ENCODE data around the gene FIGLA.

DNA sequence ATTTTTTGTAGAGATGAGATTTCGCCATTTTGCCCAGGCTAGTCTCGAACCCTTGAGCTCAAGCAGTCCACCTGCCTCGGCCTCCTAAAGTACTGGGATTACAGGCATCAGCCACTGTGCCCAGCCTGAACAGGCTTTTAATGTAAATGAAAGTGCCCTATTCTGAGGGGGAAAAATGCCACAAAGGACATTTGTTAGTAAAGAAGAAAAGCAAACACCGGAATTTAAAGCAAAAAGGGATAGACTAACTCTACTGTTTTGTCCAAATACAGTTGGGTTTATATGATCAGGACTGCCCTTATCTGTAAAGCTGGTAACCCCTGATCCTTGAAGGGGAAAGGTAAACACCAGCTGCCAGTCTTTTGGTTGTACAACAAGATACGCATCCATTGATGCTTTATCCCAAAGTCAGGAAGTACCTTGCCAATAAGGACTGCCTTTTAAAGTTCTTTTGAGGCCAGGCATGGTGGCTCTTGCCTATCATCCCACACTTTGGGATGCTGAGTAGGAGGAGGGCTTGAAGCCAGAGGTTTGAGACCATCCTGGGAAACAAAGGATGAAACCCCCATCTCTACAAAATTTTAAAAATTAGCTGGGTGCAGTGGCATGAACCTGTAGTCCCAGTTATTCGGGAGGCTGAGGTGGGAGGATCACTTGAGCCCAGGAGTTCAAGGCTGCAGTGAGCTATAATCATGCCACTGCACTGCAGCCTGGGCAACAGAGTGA, 16.8 kb upstream of the FIGLA start:
- TF ChIP-seq, protein P1, sequence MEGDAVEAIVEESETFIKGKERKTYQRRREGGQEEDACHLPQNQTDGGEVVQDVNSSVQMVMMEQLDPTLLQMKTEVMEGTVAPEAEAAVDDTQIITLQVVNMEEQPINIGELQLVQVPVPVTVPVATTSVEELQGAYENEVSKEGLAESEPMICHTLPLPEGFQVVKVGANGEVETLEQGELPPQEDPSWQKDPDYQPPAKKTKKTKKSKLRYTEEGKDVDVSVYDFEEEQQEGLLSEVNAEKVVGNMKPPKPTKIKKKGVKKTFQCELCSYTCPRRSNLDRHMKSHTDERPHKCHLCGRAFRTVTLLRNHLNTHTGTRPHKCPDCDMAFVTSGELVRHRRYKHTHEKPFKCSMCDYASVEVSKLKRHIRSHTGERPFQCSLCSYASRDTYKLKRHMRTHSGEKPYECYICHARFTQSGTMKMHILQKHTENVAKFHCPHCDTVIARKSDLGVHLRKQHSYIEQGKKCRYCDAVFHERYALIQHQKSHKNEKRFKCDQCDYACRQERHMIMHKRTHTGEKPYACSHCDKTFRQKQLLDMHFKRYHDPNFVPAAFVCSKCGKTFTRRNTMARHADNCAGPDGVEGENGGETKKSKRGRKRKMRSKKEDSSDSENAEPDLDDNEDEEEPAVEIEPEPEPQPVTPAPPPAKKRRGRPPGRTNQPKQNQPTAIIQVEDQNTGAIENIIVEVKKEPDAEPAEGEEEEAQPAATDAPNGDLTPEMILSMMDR (IDR thresholded peaks at IDR 0.05) = no peak
- TF ChIP-seq EZH2 (IDR thresholded peaks at IDR 0.05; ENCODE audit: borderline replicate concordance, insufficient read depth, low read depth, low read length, poor library complexity, severe bottlenecking) = no peak

Data from B cell (primary cell).